Measurements from ENCODE around the gene TMBIM6. TPM values are rescaled to one million over a fixed set of nuclear protein-coding genes. Genes with fewer than 3 reads are reported as not detected.
A peak's percentile ranks its signal among the peaks of the same experiment; 100 is the strongest.

Gene TMBIM6
- total and polyA plus RNA-seq, 9 of the 15 experiments (the other 6 are each of a cell fraction or from before 2014, with no cell fraction given) = 147 to 1,288 (median 352) TPM

- no peak for TF ChIP-seq ATF7 (IDR thresholded peaks at IDR 0.05)
- TF ChIP-seq SMAD1 (IDR thresholded peaks at IDR 0.05; ENCODE audit: low read depth, low read length, partially characterized antibody) = no peak
- no peak for TF ChIP-seq STAT5A (IDR thresholded peaks at IDR 0.05; ENCODE audit: borderline replicate concordance, low read length)
- no peak for TF ChIP-seq RUNX1 (IDR thresholded peaks at IDR 0.05; ENCODE audit: low read depth)
- TF ChIP-seq HCFC1 (IDR thresholded peaks at IDR 0.05; ENCODE audit: low read depth, low read length) = no peak
- peak; percentile 66; the same call in 1 of the 2 replicates for TF ChIP-seq SPI1 (IDR thresholded peaks at IDR 0.05; ENCODE audit: borderline replicate concordance, low read depth, low read length)
- TF ChIP-seq, protein P1, sequence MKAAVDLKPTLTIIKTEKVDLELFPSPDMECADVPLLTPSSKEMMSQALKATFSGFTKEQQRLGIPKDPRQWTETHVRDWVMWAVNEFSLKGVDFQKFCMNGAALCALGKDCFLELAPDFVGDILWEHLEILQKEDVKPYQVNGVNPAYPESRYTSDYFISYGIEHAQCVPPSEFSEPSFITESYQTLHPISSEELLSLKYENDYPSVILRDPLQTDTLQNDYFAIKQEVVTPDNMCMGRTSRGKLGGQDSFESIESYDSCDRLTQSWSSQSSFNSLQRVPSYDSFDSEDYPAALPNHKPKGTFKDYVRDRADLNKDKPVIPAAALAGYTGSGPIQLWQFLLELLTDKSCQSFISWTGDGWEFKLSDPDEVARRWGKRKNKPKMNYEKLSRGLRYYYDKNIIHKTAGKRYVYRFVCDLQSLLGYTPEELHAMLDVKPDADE (conservative IDR thresholded peaks at IDR 0.05; ENCODE audit: control insufficient read depth, low read depth, low read length) = no peak
- no peak for TF ChIP-seq ELF1 (tag; IDR thresholded peaks at IDR 0.05)
- no peak for TF ChIP-seq FOXA3 (CRISPR knock-in tag; conservative IDR thresholded peaks at IDR 0.05 in 1 of 2, IDR thresholded peaks at IDR 0.05 in 1 of 2)
- TF ChIP-seq TRIM24 (IDR thresholded peaks at IDR 0.05) = no peak
- no peak for TF ChIP-seq NFATC3 (IDR thresholded peaks at IDR 0.05)
- TF ChIP-seq ATF6 (CRISPR knock-in tag; IDR thresholded peaks at IDR 0.05) = no peak
- TF ChIP-seq ZNF589 (CRISPR knock-in tag; IDR thresholded peaks at IDR 0.05; ENCODE audit: low read depth) = no peak
- TF ChIP-seq DACH1 (IDR thresholded peaks at IDR 0.05; ENCODE audit: partially characterized antibody) = no peak
- no peak for TF ChIP-seq GABPB1 (CRISPR knock-in tag; IDR thresholded peaks at IDR 0.05)
- no peak for TF ChIP-seq HDAC6 (IDR thresholded peaks at IDR 0.05; ENCODE audit: low read depth, low read length)
- peak; percentile 15; the same call in 1 of the 2 replicates for TF ChIP-seq TAL1 (IDR thresholded peaks at IDR 0.05)
- no peak for TF ChIP-seq RFX5 (IDR thresholded peaks at IDR 0.05; ENCODE audit: low read depth, low read length)
- TF ChIP-seq TBP (optimal IDR thresholded peaks at IDR 0.05; ENCODE audit: low read depth, low read length) = no peak
- no peak for TF ChIP-seq SNIP1 (IDR thresholded peaks at IDR 0.05; ENCODE audit: low read depth)
- no peak for TF ChIP-seq CBX3 (IDR thresholded peaks at IDR 0.05; ENCODE audit: borderline replicate concordance in 1 of 2, low read length in 2 of 2)
- no peak for TF ChIP-seq ARHGAP35 (IDR thresholded peaks at IDR 0.05; ENCODE audit: partially characterized antibody)
- TF ChIP-seq KHSRP (IDR thresholded peaks at IDR 0.05) = no peak
- TF ChIP-seq TCF7 (IDR thresholded peaks at IDR 0.05; ENCODE audit: borderline replicate concordance) = no peak
- no peak for TF ChIP-seq YBX1 (IDR thresholded peaks at IDR 0.05)
- no peak for TF ChIP-seq ZNF398 (CRISPR knock-in tag; IDR thresholded peaks at IDR 0.05)
- peak; percentile 48; the same call in 1 of the 2 replicates for TF ChIP-seq CBFA2T3 (IDR thresholded peaks at IDR 0.05)
Measured at GRCh38 chr12:49698619-49699545, 42.5 kb upstream of the TMBIM6 start (continued).

Data from K562 (cell line).